Measurements from ENCODE around the gene PGM5. TPM values are rescaled to one million over a fixed set of nuclear protein-coding genes. Genes with fewer than 3 reads are reported as not detected.

PGM5 gene
- total RNA-seq, 1 experiment from 2014 or later: not detected

DNA sequence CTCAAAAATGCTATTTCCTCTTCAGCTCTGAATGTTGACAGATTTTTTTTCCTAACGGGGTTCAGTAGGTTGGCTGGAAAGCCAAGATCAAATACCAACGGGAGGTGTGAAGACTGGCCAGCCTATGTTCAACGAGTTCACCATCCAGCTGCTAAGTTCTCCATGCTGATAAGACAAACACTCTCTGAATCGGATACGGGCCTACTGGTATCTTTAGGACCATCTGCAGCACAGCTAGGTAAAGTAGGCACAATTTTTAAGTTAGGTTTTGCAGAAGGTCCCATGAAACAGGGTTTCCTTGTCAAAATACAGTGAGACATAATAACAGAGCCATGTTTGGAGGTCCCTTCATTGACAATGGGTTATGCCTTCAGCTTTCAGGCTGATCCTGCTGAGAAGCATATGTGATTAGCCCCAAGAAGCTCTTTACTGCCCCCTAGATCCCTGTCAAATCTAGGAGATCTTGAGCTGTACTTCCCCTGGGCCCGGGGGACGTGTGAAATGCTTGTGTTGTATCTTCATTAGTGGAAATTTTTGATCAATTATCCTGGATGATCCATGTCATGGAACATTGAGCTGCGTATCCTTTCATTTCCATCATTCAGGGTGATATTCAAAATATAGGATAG, 60.6 kb downstream of the PGM5 start:
- Histone ChIP-seq H3K4me2 (no peak overlapping the region), H2AFZ (no peak overlapping the region), H3K4me3 (no peak overlapping the region), H3K27me3 (ENCODE audit: insufficient read depth, low read depth) (peaks cover 41% of the 10 kb centered on the region), H3K4me1 (replicated peaks; ENCODE audit: insufficient read depth) (no peaks in the 10 kb centered on the region), H4K20me1 (ENCODE audit: insufficient read depth) (no peaks in the 10 kb centered on the region), H3K27ac (no peak overlapping the region), H3K79me2 (ENCODE audit: low read depth) (no peaks in the 10 kb centered on the region), H3K9me2 (ENCODE audit: insufficient read depth) (no peaks in the 10 kb centered on the region), H3F3A (ENCODE audit: insufficient read depth, low read depth) (no peaks in the 10 kb centered on the region), H3K9me3 (ENCODE audit: insufficient read depth, low read depth) (no peaks in the 10 kb centered on the region), H3K36me3 (ENCODE audit: low read depth) (no peaks in the 10 kb centered on the region)
- POLR2A ChIA-PET (ENCODE audit: unreplicated experiment): no interaction called here
- intact Hi-C loops (cut with micrococcal nuclease; ENCODE audit: unreplicated experiment): no loop called here
- BruUV-seq (replicated peaks): no TSS peak
- CTCF ChIA-PET: no interaction called here
- DNase-seq: no peak
- TF ChIP-seq EZH2 (IDR thresholded peaks at IDR 0.05; ENCODE audit: low read depth): no peak
- TF ChIP-seq, protein P1, sequence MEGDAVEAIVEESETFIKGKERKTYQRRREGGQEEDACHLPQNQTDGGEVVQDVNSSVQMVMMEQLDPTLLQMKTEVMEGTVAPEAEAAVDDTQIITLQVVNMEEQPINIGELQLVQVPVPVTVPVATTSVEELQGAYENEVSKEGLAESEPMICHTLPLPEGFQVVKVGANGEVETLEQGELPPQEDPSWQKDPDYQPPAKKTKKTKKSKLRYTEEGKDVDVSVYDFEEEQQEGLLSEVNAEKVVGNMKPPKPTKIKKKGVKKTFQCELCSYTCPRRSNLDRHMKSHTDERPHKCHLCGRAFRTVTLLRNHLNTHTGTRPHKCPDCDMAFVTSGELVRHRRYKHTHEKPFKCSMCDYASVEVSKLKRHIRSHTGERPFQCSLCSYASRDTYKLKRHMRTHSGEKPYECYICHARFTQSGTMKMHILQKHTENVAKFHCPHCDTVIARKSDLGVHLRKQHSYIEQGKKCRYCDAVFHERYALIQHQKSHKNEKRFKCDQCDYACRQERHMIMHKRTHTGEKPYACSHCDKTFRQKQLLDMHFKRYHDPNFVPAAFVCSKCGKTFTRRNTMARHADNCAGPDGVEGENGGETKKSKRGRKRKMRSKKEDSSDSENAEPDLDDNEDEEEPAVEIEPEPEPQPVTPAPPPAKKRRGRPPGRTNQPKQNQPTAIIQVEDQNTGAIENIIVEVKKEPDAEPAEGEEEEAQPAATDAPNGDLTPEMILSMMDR (conservative IDR thresholded peaks at IDR 0.05): no peak; the same call in 1 of the 2 replicates

DNA sequence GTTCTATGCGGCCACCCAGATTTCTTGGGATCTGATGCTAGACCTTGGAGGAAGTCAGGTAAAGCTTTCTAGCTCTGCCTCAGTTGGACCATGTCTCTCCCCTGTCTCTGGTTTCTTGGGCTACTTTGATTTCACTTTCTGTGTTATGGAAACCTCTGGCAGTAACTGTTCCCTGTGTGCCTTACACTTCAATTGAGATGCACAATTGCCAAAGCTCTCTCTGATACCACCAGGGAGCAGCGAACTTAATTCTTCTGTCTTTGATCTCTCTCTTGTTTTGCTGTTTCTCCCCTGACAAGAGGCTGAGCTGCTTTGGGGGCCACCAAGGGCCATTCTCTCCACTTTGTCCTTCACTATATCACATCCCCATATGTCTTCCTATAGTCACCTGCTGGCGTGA, 61.4 kb downstream of the PGM5 start:
- H3K27me3 ChIP-seq (ENCODE audit: insufficient read depth, low read depth): peaks cover 41% of the 10 kb centered on the region
- no peak overlapping the region for H2AFZ ChIP-seq
- no peak for DNase-seq
- H3F3A ChIP-seq (ENCODE audit: insufficient read depth, low read depth): no peaks in the 10 kb centered on the region
- H3K36me3 ChIP-seq (ENCODE audit: low read depth): no peaks in the 10 kb centered on the region
- POLR2A ChIA-PET (ENCODE audit: unreplicated experiment): no interaction called here
- no peak for TF ChIP-seq EZH2 (IDR thresholded peaks at IDR 0.05; ENCODE audit: low read depth)
- TF ChIP-seq, protein P1 (conservative IDR thresholded peaks at IDR 0.05): no peak
- CTCF ChIA-PET: no interaction called here
- intact Hi-C loops (cut with micrococcal nuclease; ENCODE audit: unreplicated experiment): no loop called here
- no peaks in the 10 kb centered on the region for H3K9me3 ChIP-seq (ENCODE audit: insufficient read depth, low read depth)
- H3K79me2 ChIP-seq (ENCODE audit: low read depth): no peaks in the 10 kb centered on the region
- H4K20me1 ChIP-seq (ENCODE audit: insufficient read depth): no peaks in the 10 kb centered on the region
- no peak overlapping the region for H3K4me2 ChIP-seq
- BruUV-seq (replicated peaks): no TSS peak
- no peak overlapping the region for H3K27ac ChIP-seq
- H3K4me3 ChIP-seq: no peak overlapping the region
- no peaks in the 10 kb centered on the region for H3K4me1 ChIP-seq (replicated peaks; ENCODE audit: insufficient read depth)
- no peaks in the 10 kb centered on the region for H3K9me2 ChIP-seq (ENCODE audit: insufficient read depth)

DNA sequence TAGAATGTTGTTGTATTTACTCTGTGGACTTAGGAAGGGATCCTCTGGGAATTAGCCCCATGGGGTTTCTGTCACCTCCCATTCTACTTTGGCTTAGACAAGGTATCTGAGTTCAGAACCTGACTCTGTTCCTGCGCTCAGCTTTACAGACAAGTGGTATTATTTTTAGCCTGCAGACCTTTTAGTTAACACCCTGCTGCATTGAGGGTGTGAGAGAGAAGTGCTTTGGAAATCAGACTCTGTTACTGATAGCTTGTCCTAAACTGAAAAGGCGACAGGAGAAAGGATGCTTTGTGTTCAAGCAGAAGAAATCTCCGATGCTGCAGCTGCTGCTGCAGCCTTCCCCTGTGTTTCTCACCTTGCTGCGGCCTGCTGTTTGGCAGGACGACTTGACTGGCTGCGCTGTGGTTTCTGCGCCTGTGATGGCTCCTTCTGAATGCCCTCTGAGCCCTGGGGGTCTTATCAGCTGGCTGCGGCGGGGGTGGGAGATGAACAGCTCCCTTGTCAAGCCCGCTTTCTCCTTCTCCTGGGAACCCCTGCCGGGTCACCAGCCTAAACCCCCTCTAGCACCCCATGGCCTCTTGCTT, 61.9 kb downstream of the PGM5 start:
- no peak for DNase-seq
- CTCF ChIA-PET: no interaction called here
- Histone ChIP-seq H3K79me2 (ENCODE audit: low read depth) (no peaks in the 10 kb centered on the region), H2AFZ (no peak overlapping the region), H3K9me3 (ENCODE audit: insufficient read depth, low read depth) (no peaks in the 10 kb centered on the region), H4K20me1 (ENCODE audit: insufficient read depth) (no peaks in the 10 kb centered on the region), H3K27me3 (ENCODE audit: insufficient read depth, low read depth) (peaks cover 41% of the 10 kb centered on the region), H3K4me1 (replicated peaks; ENCODE audit: insufficient read depth) (no peaks in the 10 kb centered on the region), H3K9me2 (ENCODE audit: insufficient read depth) (no peaks in the 10 kb centered on the region), H3K4me2 (no peak overlapping the region), H3K36me3 (ENCODE audit: low read depth) (no peaks in the 10 kb centered on the region), H3K27ac (no peak overlapping the region), H3K4me3 (no peak overlapping the region), H3F3A (ENCODE audit: insufficient read depth, low read depth) (no peaks in the 10 kb centered on the region)
- intact Hi-C loops (cut with micrococcal nuclease; ENCODE audit: unreplicated experiment): no loop called here
- POLR2A ChIA-PET (ENCODE audit: unreplicated experiment): no interaction called here
- no peak for TF ChIP-seq EZH2 (IDR thresholded peaks at IDR 0.05; ENCODE audit: low read depth)
- TF ChIP-seq, protein P1 (conservative IDR thresholded peaks at IDR 0.05): no peak
- BruUV-seq (replicated peaks): no TSS peak
